HL-60/S4 (cell line): ENCODE measurements around the gene PLS1.

Source experiments
- in situ Hi-C: fragments of 300-500 bp; cut with MboI; formaldehyde crosslinking; loops from 2 replicates; pipeline ENCODE4 v1.14.3; 2022; ENCODE audit warnings: low sequenced_read_pairs

The PLS1 gene

GRCh38 chr3:142754494-142754893 is 158.3 kb downstream of the PLS1 start:
- in situ Hi-C loops, result no loop called here
